HPDE6-E6E7 (cell line): ENCODE data around the gene RNF222.
"Not testable (repeated sequence)": the region's sequence is repeated elsewhere in the genome, so short reads cannot be mapped to it uniquely, and the experiment has no call there.

Source experiments
- DNase-seq: peaks from one replicate; pipeline ENCODE4 v3.0.0; 2011; ENCODE audit warnings: missing footprints; ENCODE audit errors: extremely low spot score

RNF222 gene

GRCh38 chr17:8380049-8380448 lies 17.6 kb downstream of the RNF222 start:
- no peak for DNase-seq

- DNase-seq: not testable (repeated sequence)
Observed at GRCh38 chr17:8378117-8378516, 19.5 kb downstream of the RNF222 start.

GRCh38 chr17:8377422-8377821 lies 20.2 kb downstream of the RNF222 start:
- no peak for DNase-seq

- DNase-seq: peak; percentile 82
Observed at GRCh38 chr17:8376271-8377067, 21.2 kb downstream of the RNF222 start, which contains the start of gene KRABD2. Gene KRABD2, minus strand, starts transcription at chr17:8376704.

DNA sequence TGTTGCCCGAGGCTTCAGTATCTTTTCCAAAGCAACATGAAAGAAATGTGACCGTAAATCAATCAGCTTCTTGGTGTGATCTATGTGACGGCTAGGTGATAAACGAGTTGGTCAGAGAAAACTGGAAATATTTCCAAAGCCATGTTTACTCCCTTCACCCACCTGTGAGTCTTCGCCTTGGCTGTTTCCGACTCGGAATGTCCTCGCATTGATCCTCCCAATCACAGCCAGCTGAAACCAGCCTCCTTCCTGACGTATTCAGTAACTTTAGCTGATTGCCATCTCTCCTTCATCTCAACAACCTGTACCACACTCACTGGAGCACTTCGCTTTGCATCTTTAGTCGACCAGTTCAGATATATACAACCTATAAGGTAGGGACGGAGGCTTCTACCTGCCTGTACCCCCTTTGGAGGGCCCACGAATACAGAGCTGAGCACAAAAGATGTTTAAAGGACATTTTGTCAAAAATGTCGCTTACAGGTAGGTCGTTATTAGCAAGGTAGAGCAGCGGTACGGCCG lies 21.8 kb downstream of the RNF222 start:
- no peak for DNase-seq

GRCh38 chr17:8373856-8374255 lies 23.8 kb downstream of the RNF222 start:
- DNase-seq: not testable (repeated sequence)

GRCh38 chr17:8372422-8372821 lies 25.2 kb downstream of the RNF222 start:
- no peak for DNase-seq

GRCh38 chr17:8371786-8372185 lies 25.8 kb downstream of the RNF222 start:
- no peak for DNase-seq

- no peak for DNase-seq
Observed at GRCh38 chr17:8369944-8370343, 27.7 kb downstream of the RNF222 start.

GRCh38 chr17:8368193-8368592 lies 29.4 kb downstream of the RNF222 start:
- no peak for DNase-seq

DNA sequence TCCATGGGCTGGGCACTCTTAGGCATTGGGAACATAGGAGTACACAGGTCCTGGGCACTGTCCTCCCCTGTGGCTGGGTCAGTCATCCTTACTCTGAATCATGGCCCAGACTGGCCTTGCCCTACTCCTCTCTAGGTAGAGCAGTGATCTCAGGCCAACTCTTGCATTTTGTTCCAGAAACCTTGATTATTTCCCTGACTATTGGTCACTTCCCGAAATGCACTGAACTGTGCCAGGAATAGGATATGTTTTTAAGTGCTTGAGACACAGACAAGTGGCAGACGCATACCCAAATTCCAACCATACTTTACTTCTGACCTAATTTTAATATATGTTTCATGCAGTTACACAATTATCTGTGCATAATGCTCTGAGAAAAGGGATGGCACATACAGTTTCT lies 31.4 kb downstream of the RNF222 start:
- no peak for DNase-seq

- DNase-seq: no peak
Observed at GRCh38 chr17:8365143-8365542, 32.5 kb downstream of the RNF222 start.

DNA sequence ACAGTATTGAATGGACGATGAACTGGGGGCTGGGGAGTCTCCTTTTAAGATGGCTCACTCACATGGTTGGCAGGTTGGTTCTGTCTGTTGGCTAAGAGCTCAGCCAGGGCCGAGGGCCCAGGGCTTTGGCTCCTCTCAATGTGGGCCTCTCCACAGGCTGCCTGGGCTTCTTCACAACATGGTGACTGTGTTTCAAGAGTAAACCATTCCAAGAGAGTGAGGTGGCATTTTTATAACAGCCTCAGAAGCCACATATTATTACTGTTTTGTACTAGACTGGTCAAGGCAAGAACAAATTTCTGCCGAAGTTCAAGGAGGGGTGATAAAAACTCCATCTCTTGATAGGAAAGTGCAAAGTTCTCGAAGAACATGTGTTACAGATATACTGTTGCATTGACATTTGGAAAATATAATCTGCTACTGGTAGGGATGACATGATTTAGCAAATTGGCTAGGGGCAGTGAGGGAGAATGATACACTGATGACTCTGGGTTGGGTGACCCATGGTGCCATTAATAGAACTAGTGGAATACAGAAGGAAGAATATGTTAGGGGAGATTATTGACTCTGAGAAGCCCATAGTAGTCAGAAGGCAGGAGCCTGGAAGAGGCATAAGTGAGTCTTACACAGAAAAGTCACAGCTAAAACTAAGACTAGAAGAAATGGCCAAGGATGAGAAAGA lies 34.8 kb downstream of the RNF222 start:
- DNase-seq: no peak

- DNase-seq: no peak
Observed at GRCh38 chr17:8360751-8361150, 36.9 kb downstream of the RNF222 start.

DNA sequence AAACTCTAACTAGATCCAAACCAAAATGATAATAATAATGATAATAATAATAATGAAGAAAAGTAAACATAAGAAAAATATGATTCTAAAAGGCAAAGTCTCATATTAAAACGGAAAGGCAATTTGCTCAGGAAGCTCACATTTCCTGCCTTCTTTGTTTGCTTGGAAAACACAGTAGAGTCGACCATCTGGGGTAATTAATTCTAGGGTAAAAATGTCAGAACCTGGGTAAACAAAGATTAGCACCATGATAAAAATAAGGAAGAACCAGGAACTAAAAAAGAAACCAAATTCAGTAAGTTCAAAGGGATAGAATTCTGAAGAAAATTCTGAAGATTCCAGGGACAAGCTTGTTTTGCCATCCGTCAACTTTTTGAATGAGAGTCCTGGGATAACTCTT lies 37.4 kb downstream of the RNF222 start:
- DNase-seq: no peak

- no peak for DNase-seq
Observed at GRCh38 chr17:8359769-8360168, 37.9 kb downstream of the RNF222 start.

GRCh38 chr17:8357910-8358309 lies 39.7 kb downstream of the RNF222 start:
- DNase-seq: no peak

DNA sequence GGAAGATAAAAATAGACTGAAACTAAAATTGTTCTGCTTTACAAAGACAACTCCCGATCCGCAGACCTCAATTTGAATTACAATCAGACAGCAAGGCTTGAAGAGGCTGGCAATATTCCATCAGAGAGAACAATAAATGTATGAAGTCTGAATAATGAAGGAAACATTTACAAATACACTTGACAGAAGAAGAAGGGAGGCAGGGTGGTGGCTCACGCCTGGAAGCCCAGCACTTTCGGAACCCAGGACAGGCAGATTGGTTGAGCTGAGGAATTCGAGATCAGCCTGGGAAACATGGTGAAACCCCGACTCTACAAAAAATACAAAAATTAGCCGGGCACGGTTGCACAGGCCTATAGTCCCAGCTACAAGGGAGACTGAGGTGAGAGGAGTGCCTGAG lies 43.4 kb downstream of the RNF222 start:
- DNase-seq: no peak

GRCh38 chr17:8353736-8354135 lies 43.9 kb downstream of the RNF222 start:
- DNase-seq: no peak

GRCh38 chr17:8350339-8350738 lies 47.3 kb downstream of the RNF222 start:
- no peak for DNase-seq

DNA sequence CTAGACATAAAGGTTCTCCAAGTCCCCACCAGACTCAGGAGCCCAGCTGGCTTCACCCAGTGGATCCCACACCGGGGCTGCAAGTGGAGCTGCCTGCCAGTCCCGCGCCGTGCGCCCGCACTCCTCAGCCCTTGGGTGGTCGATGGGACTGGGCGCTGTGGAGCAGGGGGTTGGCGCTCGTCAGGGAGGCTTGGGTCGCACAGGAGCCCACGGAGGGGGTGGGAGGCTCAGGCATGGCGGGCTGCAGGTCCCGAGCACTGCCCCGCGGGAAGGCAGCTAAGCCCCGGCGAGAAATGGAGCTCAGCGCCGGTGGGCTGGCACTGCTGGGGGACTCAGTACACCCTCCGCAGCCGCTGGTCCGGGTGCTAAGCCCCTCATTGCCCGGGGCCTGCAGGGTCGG lies 50.6 kb downstream of the RNF222 start:
- not testable (repeated sequence) for DNase-seq

- no peak for DNase-seq
Observed at GRCh38 chr17:8345951-8346665, 51.5 kb downstream of the RNF222 start.
